8988T (cell line): ENCODE results near the gene SLC27A5.
"Not testable (repeated sequence)": the region's sequence is repeated elsewhere in the genome, so short reads cannot be mapped to it uniquely, and the experiment has no call there.

ENCODE experiments used
- DNase-seq: peaks from one replicate; pipeline ENCODE4 v3.0.0; 2011

Gene SLC27A5

DNA sequence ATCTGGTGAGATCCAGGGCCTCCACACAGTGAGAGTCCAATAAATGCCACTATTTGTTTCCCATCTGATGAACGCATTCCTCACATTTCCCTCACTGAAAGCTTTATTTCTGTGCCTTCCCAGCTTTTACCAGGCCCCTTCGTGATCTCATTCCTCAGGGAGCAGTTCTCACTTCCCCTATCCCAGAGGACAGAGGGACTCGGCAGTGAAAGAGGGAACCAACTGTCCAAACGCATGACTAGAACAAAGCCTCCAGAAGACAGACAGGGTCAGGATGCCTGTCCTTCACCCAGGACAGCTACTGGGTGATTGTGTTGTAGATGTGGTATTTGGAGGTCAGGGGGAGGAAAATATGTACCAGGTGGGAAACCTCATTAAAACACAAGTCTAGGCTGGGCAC is 9.9 kb upstream of the SLC27A5 start:
- DNase-seq = no peak

- no peak for DNase-seq
These were observed 8.4 kb upstream of the SLC27A5 start for GRCh38 chr19:58520257-58520599.

- peak; percentile 77 for DNase-seq
These were observed 7.8 kb upstream of the SLC27A5 start, which contains the start of gene ZBTB45 for GRCh38 chr19:58519355-58520256. ZBTB45 (minus strand) TSS chr19:58519810; CDS start chr19:58517673, 2,137 bp downstream.

DNA sequence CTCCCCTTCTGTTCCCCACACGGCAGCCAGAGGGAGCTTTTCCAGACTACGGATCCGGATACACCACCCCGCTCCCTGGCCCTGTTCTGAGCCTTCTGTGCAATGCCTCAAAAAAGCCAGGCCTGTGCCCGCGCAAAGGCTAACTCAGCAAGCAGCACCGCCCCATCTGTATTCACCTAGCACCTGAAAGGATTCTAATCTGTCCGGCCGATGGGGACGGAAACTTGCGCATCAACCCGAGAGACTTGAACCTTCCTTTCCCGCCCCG is 7.2 kb upstream of the SLC27A5 start:
- DNase-seq = peak; percentile 84

- DNase-seq = no peak
These were observed 6.7 kb upstream of the SLC27A5 start for GRCh38 chr19:58518256-58519086.

GRCh38 chr19:58516964-58517833 is 5.4 kb upstream of the SLC27A5 start:
- DNase-seq = no peak

GRCh38 chr19:58516246-58516836 is 4.5 kb upstream of the SLC27A5 start:
- DNase-seq = no peak

DNA sequence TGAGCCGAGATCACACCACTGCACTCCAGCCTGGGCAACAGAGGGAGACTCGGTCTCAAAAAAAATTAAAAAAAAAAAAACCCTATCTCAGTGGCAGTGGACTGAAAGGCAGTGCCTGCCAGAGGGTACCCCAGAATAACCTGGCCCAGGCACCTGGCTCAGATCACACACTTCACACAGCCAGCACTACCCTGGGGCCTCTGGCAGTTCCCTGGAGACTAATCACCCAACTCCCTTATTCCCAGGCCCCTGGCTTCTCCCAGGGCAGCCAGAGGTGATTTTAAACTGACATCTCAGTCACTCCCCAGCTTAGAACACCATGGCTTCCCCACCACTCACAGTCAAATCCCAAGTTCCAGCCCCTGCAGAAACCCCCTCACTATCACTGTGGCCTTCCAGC is 3.5 kb upstream of the SLC27A5 start:
- DNase-seq = no peak

DNA sequence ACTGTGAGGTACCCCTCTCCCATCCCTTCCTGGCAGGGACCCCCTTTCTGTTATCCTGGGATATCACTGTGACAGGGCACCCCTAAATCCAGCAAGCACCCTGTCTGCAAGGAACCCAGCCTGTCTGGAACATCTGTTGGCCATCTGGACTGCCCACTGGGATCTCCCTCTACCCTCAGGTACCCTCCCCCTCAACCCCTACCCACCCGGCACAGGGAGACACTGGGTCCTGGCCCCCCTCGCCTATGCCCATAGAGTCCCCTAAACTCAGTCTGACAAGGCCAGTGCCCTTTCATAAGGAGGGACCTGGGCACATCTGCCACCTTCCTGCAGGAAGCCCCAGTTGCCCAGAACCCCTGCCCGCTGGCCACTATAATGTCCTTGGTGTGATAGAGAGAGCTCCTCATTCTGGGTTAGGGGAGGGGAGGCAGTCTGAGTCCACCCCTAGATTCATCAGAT is 2.8 kb upstream of the SLC27A5 start:
- no peak for DNase-seq

GRCh38 chr19:58513694-58514563 is 2.1 kb upstream of the SLC27A5 start:
- DNase-seq = peak; percentile 59

DNA sequence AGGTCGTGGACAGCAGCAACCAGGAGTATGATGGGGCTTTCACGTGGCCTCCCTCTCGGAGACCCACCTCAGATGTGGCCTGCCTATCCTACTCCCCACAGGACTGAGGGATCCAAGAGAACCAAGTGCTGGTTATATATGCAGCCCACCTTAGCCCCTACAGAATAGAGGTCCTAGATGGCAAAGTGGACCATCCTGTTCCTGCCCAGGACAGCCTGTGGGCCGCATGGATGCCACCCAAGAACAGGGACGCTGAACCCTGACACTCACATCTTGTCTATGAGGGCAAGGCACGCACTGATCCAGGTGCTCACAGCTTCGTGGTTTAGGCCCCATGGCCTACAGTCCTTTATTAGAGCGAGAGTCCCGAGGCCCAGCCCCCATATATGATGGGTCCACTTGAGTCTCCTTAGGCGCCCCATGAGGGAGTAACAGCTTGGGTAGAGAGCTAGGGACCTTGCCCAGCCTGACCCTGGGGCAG is 1.5 kb upstream of the SLC27A5 start:
- DNase-seq = no peak

DNA sequence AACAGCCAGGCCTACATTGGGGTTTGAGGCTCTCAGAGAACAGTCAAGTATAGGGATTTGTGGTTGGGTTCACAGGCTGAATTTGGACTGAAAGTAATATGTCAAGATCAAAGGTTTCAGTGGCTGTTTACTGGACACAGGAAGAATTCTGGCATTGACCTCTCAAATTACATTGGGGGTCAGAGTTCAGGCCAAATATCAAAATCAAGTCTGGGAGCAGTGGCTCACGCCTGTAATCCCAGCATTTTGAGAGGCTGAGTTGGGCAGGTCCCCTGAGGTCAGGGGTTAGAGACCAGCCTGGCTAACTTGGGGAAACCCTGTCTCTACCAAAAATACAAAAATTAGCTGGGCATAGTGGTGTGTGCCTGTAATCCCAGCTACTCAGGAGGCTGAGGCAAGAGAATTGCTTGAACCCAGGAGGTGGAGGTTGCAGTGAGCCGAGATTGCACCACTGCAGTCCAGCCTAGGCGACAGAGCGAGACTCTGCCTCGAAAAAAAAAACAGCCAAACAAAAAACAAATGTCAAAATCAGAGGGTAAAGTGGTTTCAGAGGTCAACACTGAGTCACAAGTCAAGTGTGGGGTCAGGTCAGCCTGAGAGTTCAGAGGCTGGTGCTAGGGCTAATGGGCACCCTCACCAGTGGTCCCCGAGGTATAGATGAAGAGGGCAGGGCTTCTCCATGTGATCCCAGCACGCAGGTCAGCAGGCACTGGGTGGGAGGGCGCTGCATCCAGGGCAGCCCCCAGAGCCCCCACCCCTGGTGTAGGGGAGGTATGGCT is 1.5 kb downstream of the SLC27A5 start:
- no peak for DNase-seq

- DNase-seq = no peak
These were observed 2.1 kb downstream of the SLC27A5 start for GRCh38 chr19:58509731-58510083.

DNA sequence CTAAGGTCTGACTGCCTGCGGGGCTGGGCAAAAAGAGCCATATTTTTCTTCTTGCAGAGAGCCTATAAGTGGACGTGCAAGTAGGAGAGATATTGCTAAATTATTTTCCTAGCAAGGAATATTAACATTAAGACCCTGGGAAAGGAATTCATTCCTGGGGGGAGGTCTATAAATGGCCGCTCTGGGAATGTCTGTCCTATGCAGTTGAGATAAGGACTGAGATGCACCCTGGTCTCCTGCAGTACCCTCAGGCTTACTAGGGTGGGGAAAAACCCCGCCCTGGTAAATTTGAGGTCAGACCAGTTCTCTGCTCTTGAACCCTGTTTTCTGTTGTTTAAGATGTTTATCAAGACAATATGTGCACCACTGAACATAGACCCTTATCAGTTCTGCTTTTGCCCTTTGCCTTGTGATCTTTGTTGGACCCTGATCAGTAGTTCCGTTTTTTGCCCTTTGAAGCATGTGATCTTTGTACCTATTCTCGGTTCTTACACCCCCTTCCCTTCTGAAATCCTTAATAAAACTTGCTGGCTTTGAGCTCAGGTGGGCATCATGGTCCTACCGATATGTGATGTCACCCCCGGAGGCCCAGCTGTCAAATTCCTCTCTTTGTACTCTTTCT is 4.1 kb downstream of the SLC27A5 start:
- not testable (repeated sequence) for DNase-seq

GRCh38 chr19:58500242-58500641 is 11.6 kb downstream of the SLC27A5 start:
- DNase-seq = no peak

- peak; percentile 77 for DNase-seq
These were observed 12.5 kb downstream of the SLC27A5 start for GRCh38 chr19:58499021-58499927.

DNA sequence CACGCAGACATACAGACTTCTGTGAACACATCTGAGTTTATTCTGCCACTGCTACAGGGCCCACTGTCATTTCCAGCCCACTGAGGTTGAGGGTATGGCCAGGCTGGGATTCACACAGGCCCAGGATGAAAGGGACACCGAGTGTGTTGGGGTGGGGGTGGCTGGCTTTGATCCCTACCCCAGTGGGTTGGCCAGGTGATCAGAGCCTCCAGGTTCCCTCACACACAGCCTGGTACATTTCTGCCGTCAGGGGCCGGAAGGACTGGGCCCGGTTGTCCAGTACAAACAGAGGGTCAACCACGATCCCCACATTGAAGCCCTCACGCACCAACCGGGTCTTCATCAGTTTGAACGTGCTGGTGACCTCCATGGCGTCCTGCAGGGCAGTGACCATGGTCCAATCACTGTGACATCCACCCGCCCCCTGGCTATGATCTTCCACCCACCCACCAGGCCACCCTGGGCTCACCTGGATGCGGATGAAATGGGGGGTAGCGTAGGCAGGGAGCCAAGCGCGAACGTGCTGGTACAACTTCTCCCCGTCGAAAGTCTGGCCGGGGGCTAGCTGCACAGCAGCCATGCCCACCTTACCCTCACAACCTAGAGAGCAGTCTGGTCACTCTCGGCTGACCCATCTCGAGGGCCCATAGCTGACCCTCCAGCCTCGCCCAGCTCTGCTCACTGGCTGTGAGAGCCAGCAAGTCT is 13.3 kb downstream of the SLC27A5 start:
- DNase-seq = no peak

DNA sequence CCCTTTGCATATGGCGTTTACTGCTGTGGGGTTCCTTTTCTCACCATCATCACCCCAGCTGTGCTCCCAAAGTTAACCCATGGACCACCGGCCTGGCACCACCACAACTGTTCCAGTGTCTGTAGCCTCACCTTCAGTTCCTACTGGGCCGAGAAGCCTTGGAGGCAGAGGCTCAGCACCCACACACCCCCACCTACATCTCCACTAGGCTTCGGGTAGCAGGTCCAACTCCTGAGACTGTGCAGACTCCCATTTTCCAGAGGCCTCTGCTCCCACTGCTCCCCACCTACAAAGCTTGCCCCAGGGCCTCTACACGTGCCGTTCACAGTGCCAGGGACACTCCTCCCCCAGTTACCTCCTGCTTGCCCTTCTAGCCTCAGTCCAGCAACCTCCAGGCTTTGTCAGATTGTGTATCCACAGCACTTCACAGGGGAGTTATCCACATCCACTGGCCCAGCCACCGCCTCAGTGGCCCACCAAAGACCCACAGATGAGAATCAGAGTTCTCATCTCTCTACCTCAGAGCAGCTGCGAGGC is 14.1 kb downstream of the SLC27A5 start:
- DNase-seq = no peak
